KOPT-K1 (cell line): ENCODE data around the gene CCM2.

Experiments
- H3K27ac ChIP-seq: fragments of 200-600 bp; sonication (generic); 2 replicates; pipeline ENCODE4 v1.5.1; 2016; ENCODE audit warnings: antibody characterized with exemption, mild to moderate bottlenecking, low read depth, low read length; ENCODE audit not compliant: poor library complexity, severe bottlenecking
- H3K36me3 ChIP-seq: fragments of 200-600 bp; sonication (generic); 2 replicates; pipeline ENCODE4 v1.5.1; 2017; ENCODE audit warnings: antibody characterized with exemption, mild to moderate bottlenecking, low read length, moderate library complexity; ENCODE audit not compliant: insufficient read depth
- H3K9me3 ChIP-seq: fragments of 200-600 bp; sonication (generic); 2 replicates; pipeline ENCODE4 v1.5.1; 2017; ENCODE audit warnings: antibody characterized with exemption, low read length, mild to moderate bottlenecking; ENCODE audit not compliant: insufficient read depth, poor library complexity, severe bottlenecking

Gene CCM2

GRCh38 chr7:45066409-45066808 is 66.4 kb downstream of the CCM2 start:
- Histone ChIP-seq H3K27ac (no peak overlapping the region), H3K36me3 (peaks cover 99% of the 10 kb centered on the region), H3K9me3 (no peaks in the 10 kb centered on the region)

GRCh38 chr7:45067582-45067981 is 67.6 kb downstream of the CCM2 start:
- Histone ChIP-seq H3K27ac (no peak overlapping the region), H3K9me3 (no peaks in the 10 kb centered on the region), H3K36me3 (peaks cover 99% of the 10 kb centered on the region)

GRCh38 chr7:45068236-45069023 is 68.4 kb downstream of the CCM2 start:
- no peak overlapping the region for H3K27ac ChIP-seq
- H3K36me3 ChIP-seq, result peaks cover 100% of the 10 kb centered on the region
- H3K9me3 ChIP-seq, result no peaks in the 10 kb centered on the region

- H3K9me3 ChIP-seq, result no peaks in the 10 kb centered on the region
- H3K36me3 ChIP-seq, result peaks cover 100% of the 10 kb centered on the region
- H3K27ac ChIP-seq, result no peak overlapping the region
Observed at GRCh38 chr7:45069444-45070253, 69.6 kb downstream of the CCM2 start.

DNA sequence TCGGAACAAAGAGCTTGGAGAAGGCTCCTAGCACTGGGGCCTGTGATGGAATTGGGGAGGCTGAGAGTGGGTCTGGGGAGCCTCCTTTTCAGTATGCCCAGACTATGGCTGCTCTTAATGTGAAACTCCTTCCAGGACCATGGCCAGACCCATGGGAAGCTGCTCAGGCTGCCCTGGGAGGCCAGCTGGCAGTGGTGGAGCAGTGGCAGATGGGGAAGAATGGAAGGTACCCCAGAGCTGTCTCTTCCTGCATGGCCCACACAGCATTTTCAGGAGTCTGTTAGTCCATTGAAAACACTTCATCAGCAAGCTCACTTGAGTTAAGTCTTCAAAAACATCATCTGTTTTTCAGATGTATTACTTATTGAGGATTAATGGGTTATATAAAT is 70.2 kb downstream of the CCM2 start:
- H3K36me3 ChIP-seq, result peaks cover 100% of the 10 kb centered on the region
- no peaks in the 10 kb centered on the region for H3K9me3 ChIP-seq
- H3K27ac ChIP-seq, result no peak overlapping the region

DNA sequence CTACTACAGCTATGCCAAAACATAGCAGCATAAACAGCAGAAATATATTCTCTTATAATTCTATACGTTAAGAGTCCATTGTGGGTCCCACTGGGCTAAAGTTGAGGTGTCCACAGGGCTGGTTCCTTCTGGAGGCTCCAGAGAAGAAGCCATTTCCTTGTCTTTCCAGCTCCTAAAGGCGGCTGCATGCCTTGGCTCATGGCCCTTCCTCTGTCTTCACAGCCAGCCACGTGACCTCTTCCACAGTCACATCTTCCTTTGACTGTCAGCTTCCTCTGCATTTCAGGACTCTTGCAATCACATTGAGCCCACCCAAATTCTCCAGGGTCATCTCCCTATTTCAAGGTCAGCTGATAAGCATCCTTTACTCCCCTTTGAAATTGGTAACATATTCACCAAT is 71.5 kb downstream of the CCM2 start:
- Histone ChIP-seq H3K27ac (no peak overlapping the region), H3K9me3 (no peaks in the 10 kb centered on the region), H3K36me3 (peaks cover 100% of the 10 kb centered on the region)

DNA sequence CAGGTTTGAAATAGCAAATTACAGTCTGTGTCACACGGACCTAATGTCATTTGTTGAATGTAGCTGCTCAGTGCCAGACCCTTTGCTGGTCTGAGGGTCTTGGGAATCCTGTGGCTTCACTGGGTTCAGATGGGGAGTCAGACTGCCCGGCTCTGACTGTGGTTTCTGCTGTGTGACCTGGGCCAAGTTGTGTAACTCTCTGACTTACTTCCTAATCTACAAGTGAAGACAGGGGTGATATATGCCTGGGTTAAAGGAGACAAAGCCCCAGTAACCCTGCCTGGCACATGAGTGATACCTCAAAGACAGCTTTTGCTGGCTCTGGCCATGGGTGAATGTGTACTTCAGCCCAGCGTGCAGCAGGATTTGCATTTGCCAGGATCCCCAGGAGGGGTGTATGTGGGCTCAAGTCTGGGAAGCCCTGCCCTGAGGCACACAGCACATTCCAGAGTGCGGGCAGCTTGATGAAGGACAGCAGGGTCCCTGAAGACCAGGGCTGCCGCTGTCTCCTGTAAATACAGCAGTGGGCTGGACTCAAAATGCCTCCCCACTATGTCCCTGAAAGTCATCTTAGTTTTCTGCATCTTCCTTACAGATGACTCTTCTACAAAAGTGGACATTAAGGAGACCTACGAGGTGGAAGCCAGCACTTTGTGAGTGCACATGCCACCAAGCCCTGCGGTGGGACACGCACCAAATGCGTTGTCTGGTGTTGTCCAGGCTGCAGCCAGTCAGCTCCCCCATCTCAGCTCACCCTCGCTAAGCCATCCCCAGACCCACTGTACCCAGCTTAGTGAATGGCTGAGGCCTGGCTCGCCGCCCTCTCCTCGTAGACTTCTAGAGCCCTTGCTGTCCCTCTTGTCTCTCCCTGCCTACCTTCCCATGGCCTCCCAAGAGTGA is 72.4 kb downstream of the CCM2 start:
- Histone ChIP-seq H3K9me3 (no peaks in the 10 kb centered on the region), H3K27ac (no peak overlapping the region), H3K36me3 (peaks cover 100% of the 10 kb centered on the region)

- Histone ChIP-seq H3K27ac (no peak overlapping the region), H3K9me3 (no peaks in the 10 kb centered on the region), H3K36me3 (peaks cover 100% of the 10 kb centered on the region)
Observed at GRCh38 chr7:45073031-45073785, 73.2 kb downstream of the CCM2 start.

DNA sequence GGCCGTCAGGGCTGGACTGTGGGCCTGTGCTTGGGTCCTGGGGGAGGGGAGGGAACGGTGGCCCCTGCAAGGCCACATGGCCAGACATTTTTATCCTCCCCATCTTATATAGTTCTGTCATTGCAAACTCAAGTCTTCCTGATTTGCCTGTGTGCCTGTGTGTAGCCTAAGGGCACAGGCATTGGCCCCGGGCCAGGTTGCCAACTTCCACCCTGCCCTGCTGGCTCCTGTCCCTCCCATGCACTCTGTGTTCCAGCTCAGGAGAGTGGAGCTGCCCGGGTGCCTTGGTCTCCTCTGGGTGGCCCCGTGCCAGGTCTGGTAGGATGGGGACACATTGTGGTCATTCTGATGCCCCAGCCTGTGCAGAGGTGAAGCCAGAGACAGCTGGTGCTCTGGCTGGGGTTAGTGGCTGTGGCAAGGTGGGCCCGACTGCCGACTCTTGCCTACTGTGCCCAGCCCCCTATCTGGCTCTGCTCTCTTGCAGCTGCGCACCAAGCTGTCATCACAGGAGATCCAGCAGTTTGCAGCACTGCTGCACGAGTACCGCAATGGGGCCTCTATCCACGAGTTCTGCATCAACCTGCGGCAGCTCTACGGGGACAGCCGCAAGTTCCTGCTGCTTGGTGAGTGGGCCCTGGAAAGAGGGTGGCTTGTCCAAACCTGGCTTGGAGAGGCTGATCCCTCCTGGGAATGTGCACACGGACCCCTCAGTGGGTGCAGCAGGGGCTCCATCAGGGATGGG is 74.0 kb downstream of the CCM2 start:
- Histone ChIP-seq H3K9me3 (no peaks in the 10 kb centered on the region), H3K36me3 (peaks cover 95% of the 10 kb centered on the region), H3K27ac (no peak overlapping the region)

- Histone ChIP-seq H3K27ac (no peak overlapping the region), H3K36me3 (peaks cover 87% of the 10 kb centered on the region), H3K9me3 (no peaks in the 10 kb centered on the region)
Observed at GRCh38 chr7:45074528-45075354, 74.7 kb downstream of the CCM2 start.

GRCh38 chr7:45075355-45075644 is 75.3 kb downstream of the CCM2 start:
- H3K36me3 ChIP-seq, result peaks cover 82% of the 10 kb centered on the region
- H3K9me3 ChIP-seq, result no peaks in the 10 kb centered on the region
- H3K27ac ChIP-seq, result no peak overlapping the region

DNA sequence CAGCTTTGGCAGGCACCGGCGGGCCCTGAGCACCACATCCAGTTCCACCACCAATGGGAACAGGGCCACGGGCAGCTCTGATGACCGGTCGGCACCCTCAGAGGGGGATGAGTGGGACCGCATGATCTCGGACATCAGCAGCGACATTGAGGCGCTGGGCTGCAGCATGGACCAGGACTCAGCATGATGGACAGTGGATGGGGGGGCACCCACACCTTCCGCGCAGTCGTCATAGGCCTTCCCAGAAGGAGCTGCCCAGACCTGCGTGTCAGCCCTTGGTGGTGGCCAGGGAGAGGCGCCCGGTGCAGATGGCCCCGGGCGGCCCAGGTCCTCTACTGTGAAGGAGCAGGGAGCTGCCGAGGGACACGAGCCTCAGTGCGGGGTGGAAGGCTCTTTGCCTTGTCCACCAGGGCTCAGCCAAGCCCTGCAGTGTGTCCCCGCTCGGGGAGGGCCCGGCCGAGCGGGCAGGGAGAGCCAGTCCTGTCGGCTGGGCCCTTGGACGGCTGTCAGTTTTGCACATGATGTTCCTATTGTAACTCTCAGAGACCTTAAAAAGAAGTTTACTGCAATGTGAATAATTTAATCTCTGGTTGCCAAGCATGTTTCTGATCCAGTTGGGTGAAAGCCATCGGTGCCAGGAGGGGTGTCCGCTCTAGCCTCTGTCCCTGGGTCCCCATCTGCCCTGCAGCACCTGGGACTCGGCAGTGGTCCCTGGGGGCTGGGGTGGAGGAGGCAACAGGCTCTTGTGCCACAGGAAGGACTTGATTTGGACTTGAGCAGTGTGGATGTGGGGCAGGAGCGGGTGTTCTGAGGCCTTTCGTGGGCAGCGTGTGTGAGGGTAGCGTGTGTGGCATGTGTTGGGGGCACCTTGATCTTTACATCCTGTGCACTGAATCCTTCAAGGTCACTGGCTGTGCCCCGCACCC is 76.1 kb downstream of the CCM2 start:
- Histone ChIP-seq H3K36me3 (peaks cover 73% of the 10 kb centered on the region), H3K27ac (no peak overlapping the region), H3K9me3 (no peaks in the 10 kb centered on the region)
